IMR-90 (cell line): Measurements from ENCODE around the gene GCFC2. TPM values are rescaled to one million over a fixed set of nuclear protein-coding genes. Genes with fewer than 3 reads are reported as not detected.

ENCODE experiments used
- ATAC-seq: fragments of 200-7000 bp; cut with Tn5 transposase; 2 replicates; pipeline ENCODE4 v1.9.1; 2020; ENCODE audit warnings: low read depth, mild to moderate bottlenecking, moderate library complexity
- BruUV-seq: library from RNA; stranded (reverse); fragments of 400-500 nt; replicated peaks from 2 replicates; lab custom pipeline; 2021; lab: Mats Ljungman, UMichigan
- CTCF ChIA-PET: fragments of 300-600 bp; formaldehyde crosslinking; extraction: SDS; loops from one replicate; lab custom pipeline; 2021; ENCODE audit warnings: antibody characterized with exemption; lab: Yijun Ruan, JAX
- POLR2A ChIA-PET: fragments of 300-600 bp; sonication (Branson Sonifier 250); formaldehyde crosslinking; loops from one replicate; lab custom pipeline; 2022; ENCODE audit warnings: antibody characterized with exemption; ENCODE audit not compliant: unreplicated experiment; lab: Charles Lee
- DNase-seq: peaks from one replicate; pipeline ENCODE4 v3.0.0; 2013
- H2AFZ ChIP-seq: replicated peaks from 2 replicates; pipeline ENCODE3; 2013; ENCODE audit warnings: low read length, mild to moderate bottlenecking; ENCODE audit not compliant: poor library complexity
- H2AK5ac ChIP-seq: 2 replicates; pipeline ENCODE4 v1.6.1; 2013; ENCODE audit warnings: low read depth, low read length, inconsistent platforms
- H2AK9ac ChIP-seq: replicated peaks from 2 replicates; pipeline ENCODE3; 2013; ENCODE audit warnings: mild to moderate bottlenecking, low read depth, low read length, moderate library complexity; ENCODE audit not compliant: poor library complexity
- H2BK120ac ChIP-seq: 2 replicates; pipeline ENCODE4 v1.6.1; 2013; ENCODE audit warnings: low read depth, low read length, inconsistent platforms
- H2BK15ac ChIP-seq: 3 replicates; pipeline ENCODE4 v1.6.1; 2013; ENCODE audit warnings: low read depth, low read length, inconsistent platforms
- H2BK20ac ChIP-seq: 2 replicates; pipeline ENCODE4 v1.6.1; 2013; ENCODE audit warnings: low read depth, mild to moderate bottlenecking, inconsistent platforms, low read length, moderate library complexity
- H2BK5ac ChIP-seq: 2 replicates; pipeline ENCODE4 v1.6.1; 2013; ENCODE audit warnings: mild to moderate bottlenecking, low read depth, low read length, inconsistent platforms; ENCODE audit not compliant: poor library complexity, severe bottlenecking
- H3K14ac ChIP-seq: replicated peaks from 2 replicates; pipeline ENCODE4 v1.6.1; 2013; ENCODE audit warnings: low read depth, low read length, inconsistent platforms
- H3K18ac ChIP-seq: 2 replicates; pipeline ENCODE4 v1.6.1; 2013; ENCODE audit warnings: low read depth, low read length, control low read depth
- H3K23ac ChIP-seq: 2 replicates; pipeline ENCODE4 v1.6.1; 2013; ENCODE audit warnings: low read depth, low read length, inconsistent platforms
- H3K27ac ChIP-seq: 2 replicates; pipeline ENCODE4 v1.5.1; 2013; ENCODE audit warnings: mild to moderate bottlenecking, control low read depth, low read length; ENCODE audit not compliant: insufficient read depth
- H3K27me3 ChIP-seq: 2 replicates; pipeline ENCODE4 v1.6.1; 2013; ENCODE audit warnings: low read length; ENCODE audit not compliant: control insufficient read depth, insufficient read depth
- H3K36me3 ChIP-seq: 2 replicates; pipeline ENCODE4 v1.6.1; 2013; ENCODE audit warnings: low read length, mixed read lengths; ENCODE audit not compliant: control insufficient read depth, insufficient read depth
- H3K4ac ChIP-seq: 2 replicates; pipeline ENCODE4 v1.6.1; 2013; ENCODE audit warnings: low read depth, low read length, inconsistent platforms
- H3K4me1 ChIP-seq: 2 replicates; pipeline ENCODE4 v1.6.1; 2013; ENCODE audit warnings: low read length, mixed read lengths; ENCODE audit not compliant: control insufficient read depth, insufficient read depth
- H3K4me2 ChIP-seq: 2 replicates; pipeline ENCODE4 v1.6.1; 2013; ENCODE audit warnings: low read depth, mild to moderate bottlenecking, control low read depth, low read length, moderate library complexity
- H3K4me3 ChIP-seq: 2 replicates; pipeline ENCODE4 v1.5.1; 2013; ENCODE audit warnings: low read depth, mild to moderate bottlenecking, control low read depth, low read length, moderate library complexity; ENCODE audit not compliant: insufficient read depth
- H3K56ac ChIP-seq: 2 replicates; pipeline ENCODE4 v1.6.1; 2013; ENCODE audit warnings: low read length, inconsistent platforms; ENCODE audit not compliant: insufficient read depth; ENCODE audit errors: extremely low read depth
- H3K79me1 ChIP-seq, 2 experiments: 2 replicates each; pipeline ENCODE4 v1.6.1; 2013; ENCODE audit warnings: low read length in 2 of 2, inconsistent platforms in 1 of 2, low read depth in 1 of 2
- H3K9ac ChIP-seq: 2 replicates; pipeline ENCODE4 v1.6.1; 2013; ENCODE audit warnings: low read depth, low read length, control low read depth
- H3K9me1 ChIP-seq: 2 replicates; pipeline ENCODE4 v1.6.1; 2013; ENCODE audit warnings: low read length, inconsistent platforms; ENCODE audit not compliant: insufficient read depth
- H3K9me3 ChIP-seq: 2 replicates; pipeline ENCODE4 v1.6.1; 2013; ENCODE audit warnings: low read length; ENCODE audit not compliant: control insufficient read depth, insufficient read depth
- H4K20me1 ChIP-seq: 2 replicates; pipeline ENCODE4 v1.6.1; 2013; ENCODE audit warnings: low read length, inconsistent platforms; ENCODE audit not compliant: insufficient read depth
- H4K5ac ChIP-seq: 2 replicates; pipeline ENCODE4 v1.6.1; 2013; ENCODE audit warnings: mild to moderate bottlenecking, low read depth, low read length, control low read depth
- H4K8ac ChIP-seq, 2 experiments: 2 replicates each; pipeline ENCODE4 v1.6.1; 2013; ENCODE audit warnings: low read depth in 2 of 2, low read length in 2 of 2, control low read depth in 1 of 2, inconsistent platforms in 1 of 2
- H4K91ac ChIP-seq: 2 replicates; pipeline ENCODE4 v1.6.1; 2013; ENCODE audit warnings: low read depth, low read length, inconsistent platforms; ENCODE audit not compliant: insufficient read depth
- CTCF ChIP-seq: conservative IDR thresholded peaks from 2 replicates; pipeline ENCODE4 v1.5.1; 2012; ENCODE audit warnings: mild to moderate bottlenecking, low read depth, low read length, improper control_type of control experiment
- ELK1 ChIP-seq: fragments of 150-350 bp; IDR thresholded peaks from 2 replicates; pipeline ENCODE4 v1.6.1; 2016; ENCODE audit warnings: low read depth, mild to moderate bottlenecking, low read length, moderate library complexity, borderline replicate concordance
- FOS ChIP-seq: fragments of 150-350 bp; IDR thresholded peaks from 2 replicates; pipeline ENCODE4 v1.6.1; 2016; ENCODE audit warnings: low read depth, low read length
- MAZ ChIP-seq: IDR thresholded peaks from 2 replicates; pipeline ENCODE4 v1.6.1; 2012; ENCODE audit warnings: low read depth, mild to moderate bottlenecking, low read length, improper control_type of control experiment, moderate library complexity, borderline replicate concordance
- MXI1 ChIP-seq: IDR thresholded peaks from 2 replicates; pipeline ENCODE4 v1.6.1; 2012; ENCODE audit warnings: low read depth, mild to moderate bottlenecking, low read length, moderate library complexity, borderline replicate concordance
- NFE2L2 ChIP-seq: fragments of 150-350 bp; IDR thresholded peaks from 2 replicates; pipeline ENCODE4 v1.6.1; 2016; ENCODE audit warnings: low read depth, mild to moderate bottlenecking, low read length
- POLR2A ChIP-seq: IDR thresholded peaks from 2 replicates; pipeline ENCODE4 v1.6.1; 2012; ENCODE audit warnings: mild to moderate bottlenecking, low read depth, low read length
- WGBS, 2 experiments: methylation state at CpG; one replicate each; pipeline versions ENCODE4 v1.1.5 to v1.1.7; 2013; ENCODE audit warnings: missing lambda C conversion rate in 2 of 2; ENCODE audit not compliant: insufficient read length in 1 of 2; ENCODE audit errors: extremely low coverage in 2 of 2; 5-methylcytosine and 5-hydroxymethylcytosine counted together
- dilution Hi-C: fragments of 300-500 bp; cut with HindIII; formaldehyde crosslinking; loops from one replicate; pipeline ENCODE4 v1.14.3; 2018; ENCODE audit warnings: low sequenced_read_pairs; ENCODE audit not compliant: unreplicated experiment
- in situ Hi-C: fragments of 300-500 bp; cut with MboI; formaldehyde crosslinking; loops from 3 replicates; pipeline ENCODE4 v1.14.3; 2019; ENCODE audit warnings: low sequenced_read_pairs, inconsistent platforms, mixed read lengths
- intact Hi-C: fragments of 100-400 bp; cut with micrococcal nuclease; formaldehyde crosslinking; loops from 2 replicates; pipeline ENCODE4 v1.10.0; 2022
- polyA plus RNA-seq, 3 experiments: library from polyadenylated mRNA; depleted of rRNA; stranded (reverse); fragments of >200 nt; gene quantifications; 2 replicates each; pipeline ENCODE4 v1.2.3, GENCODE V29; 2012; ENCODE audit warnings: low replicate concordance in 1 of 3
- total RNA-seq: library from RNA; depleted of rRNA; stranded (reverse); fragments of >200 nt; gene quantifications from 2 replicates; pipeline ENCODE4 v1.2.3, GENCODE V29; 2012

Gene GCFC2
- total and polyA plus RNA-seq, 2 of the 4 experiments (the other 2 are of a cell fraction) = 6.4 to 10.0 TPM

GRCh38 chr2:75647771-75648170 is 62.9 kb downstream of the GCFC2 start:
- Histone ChIP-seq H2AK9ac (no peak overlapping the region), H3K27ac (no peak overlapping the region), H3K36me3 (peaks cover 12% of the 10 kb centered on the region), H3K14ac (no peak overlapping the region), H3K27me3 (no peaks in the 10 kb centered on the region), H3K4ac (no peak overlapping the region), H2BK5ac (no peak overlapping the region), H2BK120ac (no peak overlapping the region), H3K9me1 (0 out of 2 replicates have a peak, but pooled peaks cover 5% of the 10 kb centered on the region), H2AFZ (no peak overlapping the region), H3K18ac (no peak overlapping the region), H3K9me3 (no peaks in the 10 kb centered on the region), H2BK20ac (no peak overlapping the region), H3K23ac (no peak overlapping the region), H2AK5ac (no peak overlapping the region), H3K4me2 (no peak overlapping the region), H4K8ac (no peak overlapping the region), H2BK15ac (no peak overlapping the region), H4K20me1 (no peaks in the 10 kb centered on the region), H3K9ac (no peak overlapping the region), H3K4me1 (no peaks in the 10 kb centered on the region), H4K91ac (no peak overlapping the region), H3K56ac (no peak overlapping the region), H3K79me1 (peaks cover 4 to 32% of the 10 kb centered on the region in 2 experiments), H4K5ac (no peak overlapping the region), H3K4me3 (peak overlapping the region; percentile 66; the same call in 1 of the 2 replicates)
- in situ Hi-C loops (no loop called here), intact Hi-C loops (no loop called here), dilution Hi-C loops (loop anchor here (25.0 kb wide), 1 partner anchor 185 kb away; no protein-coding TSS in a partner anchor)
- WGBS, 2 experiments = no CpG with 5 or more reads among the region's 3 CpGs
- ChIA-PET POLR2A (no interaction called here), CTCF (no interaction called here)
- TF ChIP-seq FOS (no peak), MXI1 (no peak), ELK1 (no peak), POLR2A (no peak), CTCF (no peak), NFE2L2 (no peak), MAZ (no peak)
- DNase-seq (no peak), ATAC-seq (no peak)
- no TSS peak for BruUV-seq
